Activated CD4-positive, alpha-beta T cell treated with anti-CD3 and anti-CD28 coated beads, Interleukin-2, amount 50 U/mL, for 48 hours (primary cell): ENCODE data around the gene CCDC92.
"Not testable (repeated sequence)": the region's sequence is repeated elsewhere in the genome, so short reads cannot be mapped to it uniquely, and the experiment has no call there.

ENCODE experiments used
- DNase-seq, 2 experiments: peaks; one replicate each; pipeline ENCODE4 v3.0.0-alpha.2; 2020

Gene CCDC92

DNA sequence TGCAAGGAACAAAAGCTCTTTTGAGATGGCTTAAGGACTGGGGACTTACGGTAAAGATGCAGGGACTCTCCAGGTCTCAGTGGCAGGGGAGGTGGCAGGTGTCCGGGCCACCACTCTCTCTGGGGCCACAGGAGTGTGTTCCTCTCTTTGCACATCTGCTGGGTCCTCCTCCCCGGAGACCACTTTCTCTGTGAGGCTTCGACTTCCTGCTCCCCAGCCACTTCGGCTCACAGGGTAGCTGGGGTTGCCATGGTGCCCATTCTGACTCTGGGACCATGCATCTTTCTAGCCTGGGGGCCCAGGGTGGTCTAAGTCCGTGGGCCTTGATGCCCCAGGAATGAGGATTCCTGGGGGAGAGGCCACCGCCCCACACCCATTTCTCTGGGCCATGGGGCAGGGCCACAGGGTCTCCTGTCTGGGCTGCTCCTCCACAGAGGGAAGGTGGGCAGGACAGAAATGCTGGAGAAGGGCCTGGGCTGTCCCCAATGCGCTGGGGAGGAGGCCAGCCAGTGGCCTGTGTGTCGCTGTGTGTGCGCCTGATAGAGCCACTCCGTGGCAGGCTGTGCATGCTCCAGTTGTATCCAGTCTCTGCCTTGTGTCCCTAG is 38.5 kb downstream of the CCDC92 start:
- no peak for DNase-seq

DNA sequence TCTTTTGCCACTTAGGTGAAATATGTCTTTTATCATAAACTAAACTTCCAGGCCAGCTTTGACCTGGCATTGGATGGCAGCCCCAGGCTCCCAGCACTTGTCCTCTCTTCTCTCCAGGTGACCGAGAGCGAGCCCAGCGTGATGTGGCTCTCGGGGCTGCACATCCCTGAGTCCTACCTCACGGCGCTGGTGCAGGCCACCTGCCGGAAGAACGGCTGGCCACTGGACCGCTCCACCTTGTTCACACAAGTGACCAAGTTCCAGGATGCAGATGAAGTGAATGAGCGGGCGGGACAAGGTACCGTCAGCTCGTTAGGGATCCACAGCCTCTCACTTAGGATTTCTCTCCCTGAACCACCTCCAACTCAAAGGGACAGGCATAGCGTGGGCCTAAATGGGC is 39.4 kb downstream of the CCDC92 start:
- no peak for DNase-seq

DNA sequence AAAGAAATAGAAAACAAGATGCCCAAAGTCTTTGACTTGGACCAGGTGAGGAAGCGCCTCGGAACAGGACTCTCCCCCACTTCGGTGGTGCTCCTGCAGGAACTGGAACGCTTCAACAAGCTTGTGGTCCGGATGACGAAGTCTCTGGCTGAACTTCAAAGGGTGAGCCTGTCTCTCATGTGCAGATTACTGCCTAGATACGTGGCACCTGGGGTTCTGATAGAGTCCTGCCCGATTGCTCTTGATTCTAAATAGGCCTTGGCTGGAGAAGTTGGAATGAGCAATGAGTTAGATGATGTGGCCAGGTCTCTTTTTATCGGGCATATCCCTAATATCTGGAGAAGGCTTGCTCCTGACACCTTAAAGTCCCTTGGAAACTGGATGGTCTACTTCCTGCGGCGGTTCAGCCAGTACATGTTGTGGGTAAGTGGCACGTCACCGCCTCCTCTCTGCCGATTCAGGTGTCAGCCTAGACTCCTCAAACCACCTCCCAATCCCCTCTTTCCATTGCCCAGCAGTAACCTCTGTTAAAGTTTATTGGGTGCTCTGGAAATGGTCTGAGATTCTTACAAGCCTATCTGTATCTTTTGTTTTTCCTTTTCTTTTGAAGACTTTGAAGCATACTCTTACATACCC is 40.8 kb downstream of the CCDC92 start:
- peak; percentile 16 to 38 for DNase-seq

- no peak for DNase-seq
Observed at GRCh38 chr12:123929946-123930583, 42.6 kb downstream of the CCDC92 start.

DNA sequence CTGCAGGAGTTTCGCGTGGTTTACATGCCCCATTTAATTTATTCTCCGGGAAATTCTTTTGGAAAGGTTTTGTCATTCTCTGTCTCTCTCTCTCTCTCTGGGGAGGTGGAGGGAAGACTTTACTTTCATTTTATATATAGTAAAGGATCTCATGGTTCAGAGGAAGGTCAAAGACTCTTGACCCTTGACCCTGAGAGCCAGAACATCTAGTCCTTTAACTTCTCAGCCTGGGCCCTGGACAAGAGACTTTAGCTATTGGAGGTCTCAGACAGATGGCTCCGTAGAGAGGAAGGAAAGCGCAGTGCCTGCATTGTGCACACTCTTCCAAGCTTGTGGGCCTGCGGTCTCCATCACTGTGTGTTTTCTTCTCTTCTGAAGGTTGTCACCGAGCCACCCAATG is 43.7 kb downstream of the CCDC92 start:
- no peak for DNase-seq

DNA sequence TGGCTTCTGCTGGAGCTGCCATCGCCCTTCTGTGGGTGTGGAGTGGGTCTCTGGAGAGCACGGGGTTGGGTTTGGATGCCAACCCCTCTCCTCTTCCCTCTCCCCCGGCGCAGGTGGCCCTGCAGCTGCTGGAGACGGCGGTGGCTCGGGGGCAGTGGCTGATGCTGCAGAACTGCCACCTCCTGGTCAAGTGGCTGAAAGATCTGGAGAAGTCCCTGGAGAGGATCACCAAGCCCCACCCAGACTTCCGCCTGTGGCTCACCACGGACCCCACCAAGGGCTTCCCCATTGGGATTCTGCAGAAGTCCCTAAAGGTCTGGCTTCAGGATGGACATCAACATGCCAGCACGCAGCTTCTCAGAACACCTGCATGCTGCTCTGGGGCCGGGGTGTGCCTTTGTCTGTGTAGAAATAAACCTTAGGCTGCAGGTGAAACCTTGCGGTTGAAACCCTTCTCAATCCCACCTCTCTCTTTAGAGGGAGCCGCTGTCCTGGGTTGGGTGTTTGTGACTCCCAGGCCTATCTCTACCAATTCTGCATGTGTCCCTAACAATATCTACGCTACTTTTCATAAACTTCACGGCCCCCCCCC is 44.3 kb downstream of the CCDC92 start:
- DNase-seq: no peak

GRCh38 chr12:123924539-123924938 is 48.1 kb downstream of the CCDC92 start:
- no peak for DNase-seq

GRCh38 chr12:123923927-123924326 is 48.7 kb downstream of the CCDC92 start:
- no peak for DNase-seq

GRCh38 chr12:123923038-123923437 is 49.6 kb downstream of the CCDC92 start:
- DNase-seq: no peak

DNA sequence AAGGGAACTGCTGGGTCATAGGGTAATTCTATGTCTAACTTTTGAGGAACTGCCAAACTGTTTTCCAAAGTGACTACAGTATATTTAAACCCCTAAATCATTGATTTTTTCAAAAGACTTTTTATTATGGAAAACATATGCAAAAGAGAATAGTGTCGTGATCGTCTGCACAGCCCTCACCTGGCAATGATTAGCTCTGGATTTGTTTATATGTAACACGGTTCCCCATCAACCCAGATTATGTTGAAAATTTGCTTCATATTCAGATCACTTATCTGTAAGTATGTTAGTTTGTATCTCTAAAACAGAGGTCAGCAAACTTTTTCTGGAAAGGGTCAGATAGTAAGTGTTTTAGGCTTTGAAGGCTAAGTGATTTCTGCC is 52.7 kb downstream of the CCDC92 start:
- no peak for DNase-seq

GRCh38 chr12:123917337-123917850 is 55.2 kb downstream of the CCDC92 start:
- no peak for DNase-seq

DNA sequence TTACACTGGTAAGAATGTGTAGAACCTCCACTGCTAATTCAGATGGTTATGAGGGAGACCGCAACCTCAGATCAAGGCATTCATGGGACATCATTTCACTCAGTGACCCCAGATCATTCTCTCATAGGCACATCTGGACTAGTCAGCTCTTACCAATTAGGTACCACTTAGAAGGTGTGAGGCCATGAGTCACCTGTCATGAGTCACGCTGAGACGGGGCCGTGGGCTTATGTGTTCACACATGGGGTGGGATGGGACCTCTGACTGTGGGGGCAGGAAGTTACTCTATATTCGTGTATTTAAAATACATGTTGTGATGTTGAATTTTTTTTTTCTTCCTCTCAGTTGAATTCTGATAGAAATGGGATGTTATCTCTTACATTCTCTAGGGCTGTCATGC is 55.9 kb downstream of the CCDC92 start:
- peak; percentile 60 to 67 for DNase-seq

- DNase-seq: no peak
Observed at GRCh38 chr12:123914726-123915333, 57.8 kb downstream of the CCDC92 start.

- DNase-seq: no peak
Observed at GRCh38 chr12:123912415-123913380, 59.9 kb downstream of the CCDC92 start.

DNA sequence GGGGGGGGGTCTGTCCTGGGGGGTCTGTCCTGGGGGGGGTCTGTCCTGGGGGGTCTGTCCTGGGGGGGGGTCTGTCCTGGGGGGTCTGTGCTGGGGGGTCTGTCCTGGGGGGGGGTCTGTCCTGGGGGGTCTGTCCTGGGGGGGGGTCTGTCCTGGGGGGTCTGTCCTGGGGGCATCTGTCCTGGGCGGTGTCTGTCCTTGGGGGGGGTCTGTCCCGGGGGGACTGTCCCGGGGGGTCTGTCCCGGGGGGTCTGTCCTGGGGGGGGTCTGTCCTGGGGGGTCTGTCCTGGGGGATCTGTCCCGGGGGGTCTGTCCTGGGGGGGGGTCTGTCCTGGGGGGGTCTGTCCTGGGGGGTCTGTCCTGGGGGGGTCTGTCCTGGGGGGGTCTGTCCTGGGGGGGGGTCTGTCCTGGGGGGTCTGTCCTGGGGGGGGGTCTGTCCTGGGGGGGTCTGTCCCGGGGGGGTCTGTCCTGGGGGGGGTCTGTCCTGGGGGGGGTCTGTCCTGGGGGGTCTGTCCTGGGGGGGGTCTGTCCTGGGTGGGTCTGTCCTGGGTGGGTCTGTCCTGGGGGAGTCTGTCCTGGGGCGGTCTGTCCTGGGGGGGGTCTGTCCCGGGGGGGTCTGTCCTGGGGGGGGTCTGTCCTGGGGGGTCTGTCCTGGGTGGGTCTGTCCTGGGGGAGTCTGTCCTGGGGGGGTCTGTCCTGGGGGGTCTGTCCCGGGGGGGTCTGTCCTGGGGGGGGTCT is 60.8 kb downstream of the CCDC92 start:
- not testable (repeated sequence) for DNase-seq

DNA sequence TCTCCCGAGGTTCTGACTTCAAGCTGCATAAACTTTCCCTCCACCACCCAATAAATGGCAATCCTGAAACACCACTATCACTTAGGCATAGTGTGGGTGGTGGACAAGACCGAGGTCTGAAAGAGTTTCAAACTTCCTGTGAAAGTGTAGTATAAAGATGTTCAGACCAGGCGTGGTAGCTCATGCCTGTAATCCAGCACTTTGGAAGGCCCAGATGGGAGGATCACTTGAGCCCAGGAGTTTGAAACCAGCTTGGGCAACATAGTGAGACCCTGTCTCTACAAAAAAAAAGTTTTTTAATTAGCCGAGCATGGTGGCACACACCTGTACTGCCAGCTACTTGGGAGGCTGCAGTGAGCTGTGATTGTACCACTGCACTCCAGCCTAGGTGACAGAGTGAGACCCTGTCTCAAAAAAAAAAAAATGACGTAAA is 61.9 kb downstream of the CCDC92 start:
- DNase-seq: no peak

- DNase-seq: no peak
Observed at GRCh38 chr12:123910057-123910456, 62.6 kb downstream of the CCDC92 start.

- DNase-seq: no peak
Observed at GRCh38 chr12:123908884-123909725, 63.5 kb downstream of the CCDC92 start.

GRCh38 chr12:123907726-123908476 is 64.7 kb downstream of the CCDC92 start:
- DNase-seq: no peak
